Fibroblast of pulmonary artery (primary cell): Measurements from ENCODE around the gene RFTN1.

Experiments used
- DNase-seq: peaks from one replicate; pipeline ENCODE4 v3.0.0-alpha.2; 2010; ENCODE audit warnings: low read depth
- H3K4me3 ChIP-seq: replicated peaks from 2 replicates; pipeline ENCODE4 v1.5.1; 2011; ENCODE audit warnings: low read depth, mild to moderate bottlenecking, control low read depth, low read length, moderate library complexity
- TF ChIP-seq, protein P1 (sequence below): IDR thresholded peaks from 2 replicates; pipeline ENCODE4 v1.5.1; 2011; ENCODE audit warnings: mild to moderate bottlenecking, control low read depth, low read length, inconsistent platforms; ENCODE audit errors: missing control alignments

RFTN1 gene

DNA sequence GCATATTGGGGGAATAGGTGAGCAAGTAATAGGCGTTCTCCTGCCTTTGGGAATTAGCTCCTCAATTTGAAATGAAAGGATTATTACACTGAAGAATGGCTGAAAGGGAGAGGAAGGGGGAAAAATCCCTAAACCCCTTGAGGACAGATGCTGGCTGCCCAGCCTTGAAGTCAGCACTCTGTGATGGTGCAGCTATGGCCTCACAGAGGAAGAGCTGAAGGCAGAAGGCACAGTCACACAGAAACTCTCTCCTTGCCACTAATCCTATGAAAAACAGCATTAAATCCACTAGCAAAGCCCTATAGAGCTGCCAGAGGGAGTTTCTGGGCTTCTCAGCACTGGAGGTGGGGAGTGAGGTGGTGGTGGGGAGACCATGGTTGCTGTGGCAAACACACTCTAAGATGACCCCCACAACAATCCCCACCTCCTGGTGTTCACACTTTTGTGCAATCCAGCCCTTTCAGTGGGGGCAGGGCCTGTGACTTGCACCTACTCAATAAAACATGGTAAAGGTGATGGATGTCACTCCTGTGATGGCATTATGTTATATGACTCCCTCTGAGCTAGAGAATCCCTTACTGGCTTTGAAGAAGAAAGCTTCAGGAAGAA, 101.2 kb downstream of the RFTN1 start:
- TF ChIP-seq, protein P1, sequence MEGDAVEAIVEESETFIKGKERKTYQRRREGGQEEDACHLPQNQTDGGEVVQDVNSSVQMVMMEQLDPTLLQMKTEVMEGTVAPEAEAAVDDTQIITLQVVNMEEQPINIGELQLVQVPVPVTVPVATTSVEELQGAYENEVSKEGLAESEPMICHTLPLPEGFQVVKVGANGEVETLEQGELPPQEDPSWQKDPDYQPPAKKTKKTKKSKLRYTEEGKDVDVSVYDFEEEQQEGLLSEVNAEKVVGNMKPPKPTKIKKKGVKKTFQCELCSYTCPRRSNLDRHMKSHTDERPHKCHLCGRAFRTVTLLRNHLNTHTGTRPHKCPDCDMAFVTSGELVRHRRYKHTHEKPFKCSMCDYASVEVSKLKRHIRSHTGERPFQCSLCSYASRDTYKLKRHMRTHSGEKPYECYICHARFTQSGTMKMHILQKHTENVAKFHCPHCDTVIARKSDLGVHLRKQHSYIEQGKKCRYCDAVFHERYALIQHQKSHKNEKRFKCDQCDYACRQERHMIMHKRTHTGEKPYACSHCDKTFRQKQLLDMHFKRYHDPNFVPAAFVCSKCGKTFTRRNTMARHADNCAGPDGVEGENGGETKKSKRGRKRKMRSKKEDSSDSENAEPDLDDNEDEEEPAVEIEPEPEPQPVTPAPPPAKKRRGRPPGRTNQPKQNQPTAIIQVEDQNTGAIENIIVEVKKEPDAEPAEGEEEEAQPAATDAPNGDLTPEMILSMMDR, result no peak
- no peak overlapping the region for H3K4me3 ChIP-seq
- DNase-seq, result no peak

DNA sequence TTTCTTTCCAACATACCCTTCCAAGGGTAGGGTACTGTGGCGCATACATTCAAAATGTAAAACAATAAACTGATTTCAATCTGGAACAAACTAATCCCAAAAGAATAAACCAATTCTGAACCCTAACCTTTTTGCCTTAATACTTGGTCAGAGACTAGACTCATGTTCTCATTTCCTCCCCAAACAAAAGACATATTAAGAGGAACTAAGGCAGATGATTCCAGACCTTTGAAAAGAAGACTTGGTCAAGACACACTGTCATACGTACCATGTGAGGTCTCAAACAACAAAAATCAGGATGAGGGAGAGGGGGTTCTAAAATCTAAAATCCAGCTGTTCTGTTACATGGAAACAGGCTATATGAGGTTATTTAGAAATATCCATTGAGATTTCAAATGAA, 102.1 kb downstream of the RFTN1 start:
- DNase-seq, result no peak

DNA sequence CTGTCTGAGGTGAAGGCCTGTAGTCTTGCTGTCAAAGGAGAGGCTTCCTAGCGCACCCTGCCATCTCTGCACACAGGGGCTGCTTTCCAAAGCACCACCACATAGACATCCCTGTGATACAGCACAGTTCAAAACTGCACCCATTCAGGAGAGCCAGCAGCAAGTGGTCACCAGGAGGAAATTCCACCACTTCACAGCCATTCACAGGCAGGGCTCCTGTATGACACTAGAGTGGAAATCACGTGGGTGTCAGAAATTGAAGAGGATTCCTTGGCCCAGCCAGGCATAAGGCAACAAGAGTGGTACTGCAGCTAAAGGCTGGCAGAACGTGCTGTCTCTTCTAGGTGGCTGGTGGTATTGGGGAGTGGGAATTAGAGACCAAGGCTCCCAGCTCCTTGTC, 102.8 kb downstream of the RFTN1 start:
- TF ChIP-seq, protein P1, result no peak
- DNase-seq, result no peak
- no peak overlapping the region for H3K4me3 ChIP-seq

More for the DNA sequence above, 102.1 kb downstream of the RFTN1 start:
- TF ChIP-seq, protein P1, result no peak
- H3K4me3 ChIP-seq, result no peak overlapping the region

DNA sequence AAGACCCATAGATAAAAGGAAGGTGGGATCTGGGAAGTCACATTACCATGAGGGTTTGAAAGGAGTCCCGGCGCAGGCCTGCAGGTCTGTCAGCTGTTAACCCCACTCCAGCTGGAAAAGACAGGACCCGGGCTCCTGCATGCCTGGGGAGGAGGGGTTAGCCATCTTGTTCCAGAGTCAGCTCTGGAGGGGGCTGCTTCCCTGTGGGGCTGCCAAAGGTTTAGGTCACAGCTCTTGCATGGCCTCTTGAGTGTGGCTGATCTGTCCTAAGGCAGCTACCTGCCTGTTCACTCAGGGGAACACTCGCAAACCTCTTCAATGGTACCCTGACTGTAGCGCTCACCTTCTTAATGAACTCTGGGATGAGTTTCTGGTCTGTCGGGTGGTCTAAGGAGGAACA, 104.5 kb downstream of the RFTN1 start:
- no peak overlapping the region for H3K4me3 ChIP-seq
- TF ChIP-seq, protein P1, result no peak
- no peak for DNase-seq

DNA sequence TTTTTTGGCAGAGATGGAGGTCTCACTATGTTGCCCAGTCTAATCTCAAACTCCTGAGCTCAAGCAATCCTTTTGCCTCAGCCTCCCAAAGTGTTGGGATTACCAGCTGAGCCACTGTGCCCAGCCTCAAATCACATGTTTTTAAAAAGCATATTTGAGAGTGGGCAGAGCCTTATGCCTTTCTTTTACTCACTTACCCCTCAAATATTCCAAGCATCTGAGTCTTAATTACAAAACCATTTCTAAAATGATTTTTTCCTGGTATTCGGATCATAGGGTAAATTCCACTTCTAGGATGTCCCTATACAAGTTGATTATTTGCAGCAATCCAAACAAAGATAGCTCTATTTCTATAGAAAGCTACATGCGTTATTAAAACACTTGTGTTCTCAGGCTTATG, 106.1 kb downstream of the RFTN1 start:
- no peak overlapping the region for H3K4me3 ChIP-seq
- TF ChIP-seq, protein P1, result no peak
- DNase-seq, result no peak

DNA sequence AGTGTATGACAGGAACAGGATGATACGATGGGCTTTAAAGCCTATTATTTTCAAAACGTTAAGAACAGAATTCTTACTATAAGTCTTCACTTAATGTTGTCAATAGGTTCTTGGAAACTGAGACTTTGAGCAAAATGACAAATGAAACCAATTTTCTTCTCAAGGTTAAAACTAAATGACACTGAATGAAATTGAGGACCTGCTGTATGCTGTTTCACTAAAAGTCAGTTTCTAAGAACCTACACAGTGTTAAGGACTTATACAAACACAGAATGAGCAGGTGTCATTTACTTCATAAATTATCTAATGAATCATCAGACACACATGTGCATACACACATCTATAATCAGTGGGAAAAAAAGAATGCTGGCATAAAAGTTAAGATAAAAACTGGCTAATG, 106.9 kb downstream of the RFTN1 start:
- TF ChIP-seq, protein P1, result no peak
- no peak overlapping the region for H3K4me3 ChIP-seq
- DNase-seq, result no peak

DNA sequence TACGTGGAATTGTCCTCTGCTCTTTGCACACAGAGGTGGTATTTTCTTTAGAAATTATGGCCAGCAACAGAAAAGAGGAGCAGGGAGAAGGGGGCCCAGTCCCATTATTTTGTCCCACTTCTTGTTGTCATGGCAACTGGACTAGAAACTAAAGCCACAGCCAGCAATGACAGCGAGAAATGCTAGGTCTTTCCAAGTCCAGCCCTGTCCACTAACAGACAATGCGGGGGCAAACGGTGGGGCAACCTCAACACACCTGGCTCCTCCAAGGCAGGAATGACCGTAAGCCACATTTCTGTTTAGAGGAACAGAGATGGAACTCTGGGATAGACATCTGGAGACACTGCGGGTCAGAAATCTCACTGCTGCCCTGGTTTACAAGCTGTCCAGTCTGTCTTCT, 107.3 kb downstream of the RFTN1 start:
- no peak for DNase-seq
- H3K4me3 ChIP-seq, result no peak overlapping the region
- TF ChIP-seq, protein P1, result no peak
